ENCODE data around the gene HSPB3. TPM values are rescaled to one million over a fixed set of nuclear protein-coding genes. Genes with fewer than 3 reads are reported as not detected.
"Not testable (repeated sequence)": the region's sequence is repeated elsewhere in the genome, so short reads cannot be mapped to it uniquely, and the experiment has no call there.

The HSPB3 gene
- total and polyA plus RNA-seq, 2 donors (not counting 1 experiment from before 2014, with no cell fraction given): 18.6 to 21.1 TPM

GRCh38 chr5:54480296-54480695, 24.8 kb downstream of the HSPB3 start:
- Histone ChIP-seq H4K20me1 (ENCODE audit: control insufficient read depth, extremely low read depth, insufficient read depth, low read length) (no peaks in the 10 kb centered on the region), H3K9me3 (ENCODE audit: control insufficient read depth, insufficient read depth, low read depth, low read length) (no peaks in the 10 kb centered on the region), H3K36me3 (ENCODE audit: control insufficient read depth, insufficient read depth, low read length) (no peaks in the 10 kb centered on the region), H3K4me2 (ENCODE audit: extremely low read depth, insufficient read depth, low read length) (no peak overlapping the region), H3K4me3 (replicated peaks in 1 of 4; ENCODE audit: control extremely low read depth in 1 of 4, insufficient read depth in 1 of 4, low read depth in 3 of 4, low read length in 4 of 4) (no peak overlapping the region), H3K9ac (ENCODE audit: insufficient read depth, low read length) (no peak overlapping the region), H3K4me1 (ENCODE audit: control insufficient read depth, extremely low read depth, insufficient read depth, low read length) (no peaks in the 10 kb centered on the region), H3K27me3 (ENCODE audit: control insufficient read depth, insufficient read depth, low read length) (peaks cover 2% of the 10 kb centered on the region), H2AFZ (ENCODE audit: low read length) (no peak overlapping the region), H3K79me2 (ENCODE audit: control insufficient read depth, insufficient read depth, low read length) (no peaks in the 10 kb centered on the region), H3K27ac (ENCODE audit: insufficient read depth, low read length) (no peak overlapping the region)
- DNase-seq (ENCODE audit: low read depth in 2 of 2): peak in 1 of 2 donors; percentile 40
- TF ChIP-seq EZH2 (IDR thresholded peaks at IDR 0.05; ENCODE audit: low read length, missing control alignments) (no peak), CTCF (conservative IDR thresholded peaks at IDR 0.05 in 1 of 2, IDR thresholded peaks at IDR 0.05 in 1 of 2; ENCODE audit: low read depth in 1 of 2, low read length in 2 of 2) (no peak)

- TF ChIP-seq EZH2 (IDR thresholded peaks at IDR 0.05; ENCODE audit: low read length, missing control alignments) (no peak), CTCF (conservative IDR thresholded peaks at IDR 0.05 in 1 of 2, IDR thresholded peaks at IDR 0.05 in 1 of 2; ENCODE audit: low read depth in 1 of 2, low read length in 2 of 2) (no peak)
- Histone ChIP-seq H4K20me1 (ENCODE audit: control insufficient read depth, extremely low read depth, insufficient read depth, low read length) (no peaks in the 10 kb centered on the region), H2AFZ (ENCODE audit: low read length) (no peak overlapping the region), H3K27me3 (ENCODE audit: control insufficient read depth, insufficient read depth, low read length) (peaks cover 2% of the 10 kb centered on the region), H3K79me2 (ENCODE audit: control insufficient read depth, insufficient read depth, low read length) (no peaks in the 10 kb centered on the region), H3K9ac (ENCODE audit: insufficient read depth, low read length) (no peak overlapping the region), H3K9me3 (ENCODE audit: control insufficient read depth, insufficient read depth, low read depth, low read length) (no peaks in the 10 kb centered on the region), H3K27ac (ENCODE audit: insufficient read depth, low read length) (no peak overlapping the region), H3K4me2 (ENCODE audit: extremely low read depth, insufficient read depth, low read length) (no peak overlapping the region), H3K36me3 (ENCODE audit: control insufficient read depth, insufficient read depth, low read length) (no peaks in the 10 kb centered on the region), H3K4me3 (replicated peaks in 1 of 4; ENCODE audit: control extremely low read depth in 1 of 4, insufficient read depth in 1 of 4, low read depth in 3 of 4, low read length in 4 of 4) (no peak overlapping the region), H3K4me1 (ENCODE audit: control insufficient read depth, extremely low read depth, insufficient read depth, low read length) (no peaks in the 10 kb centered on the region)
- no peak for DNase-seq (ENCODE audit: low read depth in 2 of 2)
These were observed 28.9 kb downstream of the HSPB3 start for GRCh38 chr5:54484219-54484894.

- not testable (repeated sequence) for H2AFZ ChIP-seq (ENCODE audit: low read length); DNase-seq (ENCODE audit: low read depth in 2 of 2); H3K4me3 ChIP-seq (replicated peaks in 1 of 4; ENCODE audit: control extremely low read depth in 1 of 4, insufficient read depth in 1 of 4, low read depth in 3 of 4, low read length in 4 of 4)
These were observed 30.2 kb downstream of the HSPB3 start for GRCh38 chr5:54485659-54486058.

DNA sequence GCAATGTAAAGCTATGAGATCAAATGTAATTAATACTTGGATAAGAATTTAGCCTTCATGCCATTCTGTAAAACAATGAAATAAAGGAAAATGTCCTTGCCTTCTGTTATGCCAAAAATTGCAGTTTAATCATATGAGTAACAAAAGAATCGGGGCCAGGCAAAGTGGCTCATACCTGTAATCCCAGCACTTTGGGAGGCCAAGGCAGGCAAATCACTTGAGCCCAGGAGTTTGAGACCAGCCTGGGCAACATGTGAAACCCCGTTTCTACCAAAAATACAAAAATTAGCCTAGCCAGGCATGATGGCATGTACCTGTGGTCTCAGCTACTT, 34.1 kb downstream of the HSPB3 start:
- H4K20me1 ChIP-seq (ENCODE audit: control insufficient read depth, extremely low read depth, insufficient read depth, low read length); H3K27ac ChIP-seq (ENCODE audit: insufficient read depth, low read length); H2AFZ ChIP-seq (ENCODE audit: low read length); H3K4me2 ChIP-seq (ENCODE audit: extremely low read depth, insufficient read depth, low read length); H3K4me1 ChIP-seq (ENCODE audit: control insufficient read depth, extremely low read depth, insufficient read depth, low read length); H3K79me2 ChIP-seq (ENCODE audit: control insufficient read depth, insufficient read depth, low read length); DNase-seq (ENCODE audit: low read depth in 2 of 2); H3K4me3 ChIP-seq (replicated peaks in 1 of 4; ENCODE audit: control extremely low read depth in 1 of 4, insufficient read depth in 1 of 4, low read depth in 3 of 4, low read length in 4 of 4); H3K36me3 ChIP-seq (ENCODE audit: control insufficient read depth, insufficient read depth, low read length); H3K9ac ChIP-seq (ENCODE audit: insufficient read depth, low read length); H3K9me3 ChIP-seq (ENCODE audit: control insufficient read depth, insufficient read depth, low read depth, low read length); H3K27me3 ChIP-seq (ENCODE audit: control insufficient read depth, insufficient read depth, low read length): not testable (repeated sequence)

More at GRCh38 chr5:54485659-54486058, 30.2 kb downstream of the HSPB3 start:
- H4K20me1 ChIP-seq (ENCODE audit: control insufficient read depth, extremely low read depth, insufficient read depth, low read length); H3K79me2 ChIP-seq (ENCODE audit: control insufficient read depth, insufficient read depth, low read length); H3K9me3 ChIP-seq (ENCODE audit: control insufficient read depth, insufficient read depth, low read depth, low read length); H3K36me3 ChIP-seq (ENCODE audit: control insufficient read depth, insufficient read depth, low read length); H3K27me3 ChIP-seq (ENCODE audit: control insufficient read depth, insufficient read depth, low read length); H3K27ac ChIP-seq (ENCODE audit: insufficient read depth, low read length); H3K4me1 ChIP-seq (ENCODE audit: control insufficient read depth, extremely low read depth, insufficient read depth, low read length); H3K4me2 ChIP-seq (ENCODE audit: extremely low read depth, insufficient read depth, low read length); H3K9ac ChIP-seq (ENCODE audit: insufficient read depth, low read length): not testable (repeated sequence)
